DMS53 treated with DMSO at 0.1 percent for 48 hours (cell line): ENCODE measurements around the gene C2CD3.

ENCODE experiments used
- DNase-seq: peaks from one replicate; lab custom pipeline; 2025; ENCODE audit not compliant: unreplicated experiment; lab: John Stamatoyannopoulos, UW

Gene C2CD3

GRCh38 chr11:74170694-74171629 lies at the start of gene C2CD3, which contains the start of gene PPME1:
Gene C2CD3, minus strand, starts transcription at chr11:74171002. Its CDS starts 210 bp downstream, at chr11:74170792.
Gene PPME1, plus strand, starts transcription at chr11:74171289. Its CDS starts 133 bp downstream, at chr11:74171422.
- peak; percentile 100 for DNase-seq

GRCh38 chr11:74220376-74220775 lies 49.6 kb upstream of the C2CD3 start:
- DNase-seq, result no peak

GRCh38 chr11:74212533-74212932 lies 41.7 kb upstream of the C2CD3 start:
- no peak for DNase-seq

GRCh38 chr11:74208507-74208906 lies 37.7 kb upstream of the C2CD3 start:
- no peak for DNase-seq

GRCh38 chr11:74206746-74207145 lies 35.9 kb upstream of the C2CD3 start:
- no peak for DNase-seq

GRCh38 chr11:74205181-74205580 lies 34.4 kb upstream of the C2CD3 start:
- no peak for DNase-seq

GRCh38 chr11:74204701-74205100 lies 33.9 kb upstream of the C2CD3 start:
- no peak for DNase-seq

- DNase-seq, result no peak
These were observed 33.2 kb upstream of the C2CD3 start for GRCh38 chr11:74203966-74204365.

- no peak for DNase-seq
These were observed 26.1 kb upstream of the C2CD3 start for GRCh38 chr11:74196781-74197486.

- no peak for DNase-seq
These were observed 25.0 kb upstream of the C2CD3 start for GRCh38 chr11:74195828-74196227.

- peak; percentile 42 for DNase-seq
These were observed 14.9 kb upstream of the C2CD3 start for GRCh38 chr11:74185695-74186094.

GRCh38 chr11:74185285-74185684 lies 14.5 kb upstream of the C2CD3 start:
- no peak for DNase-seq

- DNase-seq, result no peak
These were observed 11.8 kb upstream of the C2CD3 start for GRCh38 chr11:74182635-74183034.

GRCh38 chr11:74179234-74180052 lies 8.6 kb upstream of the C2CD3 start:
- no peak for DNase-seq

GRCh38 chr11:74175920-74176319 lies 5.1 kb upstream of the C2CD3 start:
- DNase-seq, result no peak

GRCh38 chr11:74171997-74172396 lies 1.2 kb upstream of the C2CD3 start:
- DNase-seq, result peak; percentile 22

- no peak for DNase-seq
These were observed 797 bp upstream of the C2CD3 start for GRCh38 chr11:74171630-74171968.

GRCh38 chr11:74169738-74170458 lies 904 bp downstream of the C2CD3 start:
- no peak for DNase-seq

GRCh38 chr11:74168838-74169237 lies 2.0 kb downstream of the C2CD3 start:
- no peak for DNase-seq

GRCh38 chr11:74162681-74163467 lies 7.9 kb downstream of the C2CD3 start:
- no peak for DNase-seq
